ENCODE data around the gene DISP2. TPM values are rescaled to one million over a fixed set of nuclear protein-coding genes. Genes with fewer than 3 reads are reported as not detected.

DISP2 gene
- total RNA-seq, 1 experiment from 2014 or later: 10.0 TPM

DNA sequence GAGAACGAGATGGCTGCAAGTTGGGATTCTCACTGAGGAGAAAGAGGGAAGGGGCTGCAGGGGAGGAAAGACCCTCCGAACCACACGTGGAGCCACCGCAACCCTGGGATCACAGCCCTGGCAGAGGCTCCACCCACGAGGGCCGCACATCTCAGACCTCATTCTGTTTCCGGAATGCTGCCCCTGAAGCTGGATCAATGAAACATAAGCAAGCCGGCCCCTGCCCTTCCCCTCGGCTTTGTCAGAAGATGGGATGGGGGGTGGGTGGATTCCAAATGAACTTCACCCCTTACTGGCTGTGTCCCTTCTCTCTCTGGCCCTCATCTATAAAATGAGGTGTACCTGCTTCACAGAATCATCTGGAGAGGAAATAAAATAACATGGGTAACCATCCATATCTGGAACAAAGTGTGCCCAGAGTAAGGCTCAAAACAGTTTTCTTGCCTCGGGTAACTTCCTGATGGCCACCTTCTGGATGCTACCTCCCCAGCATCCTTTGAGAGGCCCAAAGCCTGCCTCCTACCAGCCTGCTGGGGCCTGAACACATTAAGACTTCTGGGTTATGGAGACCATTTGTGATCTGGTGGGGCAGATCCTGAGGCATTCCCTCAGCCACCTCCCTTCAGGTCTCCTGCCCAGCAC is 12.7 kb upstream of the DISP2 start:
- Histone ChIP-seq H3K4me1 (ENCODE audit: control insufficient read depth, insufficient read depth, low read length) (peaks cover 32% of the 10 kb centered on the region), H3K27me3 (ENCODE audit: control insufficient read depth, insufficient read depth, low read length) (no peaks in the 10 kb centered on the region), H3K36me3 (ENCODE audit: control insufficient read depth, insufficient read depth, low read length) (no peaks in the 10 kb centered on the region), H3K9me3 (ENCODE audit: control insufficient read depth, insufficient read depth, low read depth, low read length) (no peaks in the 10 kb centered on the region), H3K4me3 (ENCODE audit: low read depth in 2 of 2, low read length in 2 of 2) (no peak overlapping the region), H3K27ac (ENCODE audit: low read length) (peak overlapping the region; percentile 41; the same call in 1 of the 2 replicates)
- TF ChIP-seq, protein P1, sequence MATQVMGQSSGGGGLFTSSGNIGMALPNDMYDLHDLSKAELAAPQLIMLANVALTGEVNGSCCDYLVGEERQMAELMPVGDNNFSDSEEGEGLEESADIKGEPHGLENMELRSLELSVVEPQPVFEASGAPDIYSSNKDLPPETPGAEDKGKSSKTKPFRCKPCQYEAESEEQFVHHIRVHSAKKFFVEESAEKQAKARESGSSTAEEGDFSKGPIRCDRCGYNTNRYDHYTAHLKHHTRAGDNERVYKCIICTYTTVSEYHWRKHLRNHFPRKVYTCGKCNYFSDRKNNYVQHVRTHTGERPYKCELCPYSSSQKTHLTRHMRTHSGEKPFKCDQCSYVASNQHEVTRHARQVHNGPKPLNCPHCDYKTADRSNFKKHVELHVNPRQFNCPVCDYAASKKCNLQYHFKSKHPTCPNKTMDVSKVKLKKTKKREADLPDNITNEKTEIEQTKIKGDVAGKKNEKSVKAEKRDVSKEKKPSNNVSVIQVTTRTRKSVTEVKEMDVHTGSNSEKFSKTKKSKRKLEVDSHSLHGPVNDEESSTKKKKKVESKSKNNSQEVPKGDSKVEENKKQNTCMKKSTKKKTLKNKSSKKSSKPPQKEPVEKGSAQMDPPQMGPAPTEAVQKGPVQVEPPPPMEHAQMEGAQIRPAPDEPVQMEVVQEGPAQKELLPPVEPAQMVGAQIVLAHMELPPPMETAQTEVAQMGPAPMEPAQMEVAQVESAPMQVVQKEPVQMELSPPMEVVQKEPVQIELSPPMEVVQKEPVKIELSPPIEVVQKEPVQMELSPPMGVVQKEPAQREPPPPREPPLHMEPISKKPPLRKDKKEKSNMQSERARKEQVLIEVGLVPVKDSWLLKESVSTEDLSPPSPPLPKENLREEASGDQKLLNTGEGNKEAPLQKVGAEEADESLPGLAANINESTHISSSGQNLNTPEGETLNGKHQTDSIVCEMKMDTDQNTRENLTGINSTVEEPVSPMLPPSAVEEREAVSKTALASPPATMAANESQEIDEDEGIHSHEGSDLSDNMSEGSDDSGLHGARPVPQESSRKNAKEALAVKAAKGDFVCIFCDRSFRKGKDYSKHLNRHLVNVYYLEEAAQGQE (IDR thresholded peaks at IDR 0.05; ENCODE audit: insufficient read depth in 1 of 2, low read depth in 2 of 2, low read length in 1 of 2): no peak
- TF ChIP-seq TCF7L2 (IDR thresholded peaks at IDR 0.05; ENCODE audit: low read depth, low read length) (no peak), SIN3A (IDR thresholded peaks at IDR 0.05; ENCODE audit: borderline replicate concordance, insufficient read depth, low read depth, low read length) (no peak), POLR2AphosphoS5 (IDR thresholded peaks at IDR 0.05; ENCODE audit: low read depth, low read length) (no peak)
- TF ChIP-seq, protein P2, sequence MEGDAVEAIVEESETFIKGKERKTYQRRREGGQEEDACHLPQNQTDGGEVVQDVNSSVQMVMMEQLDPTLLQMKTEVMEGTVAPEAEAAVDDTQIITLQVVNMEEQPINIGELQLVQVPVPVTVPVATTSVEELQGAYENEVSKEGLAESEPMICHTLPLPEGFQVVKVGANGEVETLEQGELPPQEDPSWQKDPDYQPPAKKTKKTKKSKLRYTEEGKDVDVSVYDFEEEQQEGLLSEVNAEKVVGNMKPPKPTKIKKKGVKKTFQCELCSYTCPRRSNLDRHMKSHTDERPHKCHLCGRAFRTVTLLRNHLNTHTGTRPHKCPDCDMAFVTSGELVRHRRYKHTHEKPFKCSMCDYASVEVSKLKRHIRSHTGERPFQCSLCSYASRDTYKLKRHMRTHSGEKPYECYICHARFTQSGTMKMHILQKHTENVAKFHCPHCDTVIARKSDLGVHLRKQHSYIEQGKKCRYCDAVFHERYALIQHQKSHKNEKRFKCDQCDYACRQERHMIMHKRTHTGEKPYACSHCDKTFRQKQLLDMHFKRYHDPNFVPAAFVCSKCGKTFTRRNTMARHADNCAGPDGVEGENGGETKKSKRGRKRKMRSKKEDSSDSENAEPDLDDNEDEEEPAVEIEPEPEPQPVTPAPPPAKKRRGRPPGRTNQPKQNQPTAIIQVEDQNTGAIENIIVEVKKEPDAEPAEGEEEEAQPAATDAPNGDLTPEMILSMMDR (IDR thresholded peaks at IDR 0.05): no peak
- intact Hi-C loops (cut with micrococcal nuclease; ENCODE audit: unreplicated experiment) (loop anchor here (2.0 kb wide), 1 partner anchor 75 kb away; no protein-coding TSS in a partner anchor), in situ Hi-C loops (cut with HindIII; ENCODE audit: low pct_unique_long_range_greater_than_20kb, low sequenced_read_pairs) (no loop called here)
- no TSS peak for BruUV-seq (replicated peaks)
- DNase-seq (ENCODE audit: low read depth, low spot score): no peak
- no peak for ATAC-seq
- ChIA-PET CTCF (interaction anchor here (0.5 to 1.8 kb wide), 3 partner anchors 22 to 513 kb away, joined by 12 to 19 read pairs (median 15); no protein-coding TSS in a partner anchor), POLR2A (interaction anchor here (0.9 kb wide), 1 partner anchor 76 kb away, joined by 3 read pairs; no protein-coding TSS in a partner anchor)

DNA sequence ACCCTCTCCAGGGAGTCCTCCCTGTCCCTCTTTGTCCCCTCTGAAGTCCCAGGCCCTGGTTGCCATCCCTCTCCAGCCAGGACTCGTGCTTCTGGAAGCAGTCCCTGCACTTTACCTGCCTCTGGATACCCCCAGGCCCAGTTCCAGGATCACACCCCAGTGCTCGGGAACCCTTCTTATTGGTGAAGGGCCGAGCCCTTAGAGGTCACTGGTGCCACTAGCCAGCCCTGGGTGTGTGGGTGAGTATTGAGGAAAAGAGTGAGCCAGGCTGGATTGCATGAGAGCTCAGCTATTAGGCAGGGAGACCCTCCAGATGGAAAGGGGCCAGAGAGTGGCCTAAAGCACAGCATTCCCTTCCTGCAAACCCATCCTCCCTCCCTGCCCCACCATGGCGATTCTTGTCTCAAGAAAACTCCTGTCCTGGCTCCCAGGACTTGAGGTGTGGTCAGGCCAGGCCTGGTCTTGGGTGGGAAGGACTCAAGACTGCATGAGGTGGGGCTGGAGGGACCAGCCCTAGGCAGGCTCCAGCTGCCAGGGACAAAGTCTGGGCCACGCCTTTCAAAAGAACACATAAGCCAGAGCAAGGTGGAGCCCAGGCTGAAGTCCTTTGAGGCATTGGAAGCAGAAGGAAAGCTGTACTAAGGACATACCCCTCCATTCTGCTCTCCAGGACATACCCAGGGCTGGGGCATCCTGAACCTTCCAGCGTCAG is 12.0 kb upstream of the DISP2 start:
- Histone ChIP-seq H3K27ac (ENCODE audit: low read length) (peak overlapping the region; percentile 41; the same call in 1 of the 2 replicates), H3K4me1 (ENCODE audit: control insufficient read depth, insufficient read depth, low read length) (peaks cover 26% of the 10 kb centered on the region), H3K36me3 (ENCODE audit: control insufficient read depth, insufficient read depth, low read length) (no peaks in the 10 kb centered on the region), H3K4me3 (ENCODE audit: low read depth in 2 of 2, low read length in 2 of 2) (no peak overlapping the region), H3K27me3 (ENCODE audit: control insufficient read depth, insufficient read depth, low read length) (no peaks in the 10 kb centered on the region), H3K9me3 (ENCODE audit: control insufficient read depth, insufficient read depth, low read depth, low read length) (no peaks in the 10 kb centered on the region)
- POLR2A ChIA-PET: no interaction called here
- intact Hi-C loops (cut with micrococcal nuclease; ENCODE audit: unreplicated experiment) (loop anchor here (2.0 kb wide), 1 partner anchor 75 kb away; no protein-coding TSS in a partner anchor), in situ Hi-C loops (cut with HindIII; ENCODE audit: low pct_unique_long_range_greater_than_20kb, low sequenced_read_pairs) (no loop called here)
- ATAC-seq (no peak), DNase-seq (ENCODE audit: low read depth, low spot score) (no peak)
- CTCF ChIA-PET: no interaction called here
- TF ChIP-seq TCF7L2 (IDR thresholded peaks at IDR 0.05; ENCODE audit: low read depth, low read length): no peak
- TF ChIP-seq, protein P1 (IDR thresholded peaks at IDR 0.05; ENCODE audit: insufficient read depth in 1 of 2, low read depth in 2 of 2, low read length in 1 of 2): no peak
- TF ChIP-seq SIN3A (IDR thresholded peaks at IDR 0.05; ENCODE audit: borderline replicate concordance, insufficient read depth, low read depth, low read length): no peak
- no peak for TF ChIP-seq POLR2AphosphoS5 (IDR thresholded peaks at IDR 0.05; ENCODE audit: low read depth, low read length)
- TF ChIP-seq, protein P2 (IDR thresholded peaks at IDR 0.05): no peak
- no TSS peak for BruUV-seq (replicated peaks)

Measured in Panc1 (cell line).